ENCODE measurements around the gene EEF1AKMT3.

The EEF1AKMT3 gene

GRCh38 chr12:57732270-57732669, 40.1 kb upstream of the EEF1AKMT3 start:
- H3K4me3 ChIP-seq (ENCODE audit: low read depth, low read length) = no peak overlapping the region
- TF ChIP-seq CTCF (IDR thresholded peaks at IDR 0.05; ENCODE audit: low read depth, low read length) = no peak

GRCh38 chr12:57732726-57733593, 39.5 kb upstream of the EEF1AKMT3 start:
- no peak overlapping the region for H3K4me3 ChIP-seq (ENCODE audit: low read depth, low read length)
- TF ChIP-seq CTCF (IDR thresholded peaks at IDR 0.05; ENCODE audit: low read depth, low read length) = no peak

GRCh38 chr12:57733928-57734327, 38.5 kb upstream of the EEF1AKMT3 start:
- no peak for TF ChIP-seq CTCF (IDR thresholded peaks at IDR 0.05; ENCODE audit: low read depth, low read length)
- H3K4me3 ChIP-seq (ENCODE audit: low read depth, low read length) = no peak overlapping the region

GRCh38 chr12:57734591-57734990, 37.8 kb upstream of the EEF1AKMT3 start:
- H3K4me3 ChIP-seq (ENCODE audit: low read depth, low read length) = no peak overlapping the region
- no peak for TF ChIP-seq CTCF (IDR thresholded peaks at IDR 0.05; ENCODE audit: low read depth, low read length)

GRCh38 chr12:57735198-57735855, 37.1 kb upstream of the EEF1AKMT3 start:
- no peak overlapping the region for H3K4me3 ChIP-seq (ENCODE audit: low read depth, low read length)
- TF ChIP-seq CTCF (IDR thresholded peaks at IDR 0.05; ENCODE audit: low read depth, low read length) = no peak

- peak; percentile 32; the same call in 1 of the 2 replicates for TF ChIP-seq CTCF (IDR thresholded peaks at IDR 0.05; ENCODE audit: low read depth, low read length)
- H3K4me3 ChIP-seq (ENCODE audit: low read depth, low read length) = peak overlapping the region; percentile 27
These were observed 36.3 kb upstream of the EEF1AKMT3 start for GRCh38 chr12:57735952-57736740.

Measured in WI38 (cell line).